ENCODE measurements around the gene MRRF. TPM values are rescaled to one million over a fixed set of nuclear protein-coding genes. Genes with fewer than 3 reads are reported as not detected.
A peak's percentile ranks its signal among the peaks of the same experiment; 100 is the strongest.

Gene MRRF
- total and polyA plus RNA-seq, 2 donors (not counting 3 experiments of a cell fraction or from before 2014, with no cell fraction given), result 27.2 to 36.4 TPM

- Histone ChIP-seq H3K27ac (ENCODE audit: insufficient read depth, low read depth, low read length) (no peak overlapping the region), H3K4me2 (ENCODE audit: insufficient read depth, low read length) (no peak overlapping the region), H3K27me3 (ENCODE audit: control insufficient read depth in 2 of 2, insufficient read depth in 2 of 2, low read length in 2 of 2) (peaks cover 40 to 54% of the 10 kb centered on the region in 2 experiments), H3K9ac (replicated peaks; ENCODE audit: extremely low read depth, insufficient read depth, low read length) (no peak overlapping the region), H3K79me2 (ENCODE audit: control insufficient read depth, insufficient read depth, low read length) (no peaks in the 10 kb centered on the region), H3K36me3 (ENCODE audit: control insufficient read depth in 2 of 2, extremely low read depth in 1 of 2, insufficient read depth in 2 of 2, low read length in 2 of 2) (no peaks in the 10 kb centered on the region), H4K20me1 (replicated peaks; ENCODE audit: control insufficient read depth, extremely low read depth, insufficient read depth, low read length) (no peaks in the 10 kb centered on the region), H3K9me1 (replicated peaks; ENCODE audit: control insufficient read depth, extremely low read depth, insufficient read depth, low read length) (no peaks in the 10 kb centered on the region), H2AFZ (ENCODE audit: low read depth, low read length) (no peak overlapping the region), H3K4me3 (replicated peaks in 1 of 3; ENCODE audit: insufficient read depth in 1 of 3, low read depth in 1 of 3, low read length in 3 of 3) (no peak overlapping the region), H3K4me1 (ENCODE audit: control insufficient read depth, extremely low read depth, insufficient read depth, low read length) (peaks cover 10% of the 10 kb centered on the region), H3K9me3 (replicated peaks; ENCODE audit: control insufficient read depth, insufficient read depth, low read length) (no peaks in the 10 kb centered on the region)
- BruUV-seq (replicated peaks), result no TSS peak
- ChIA-PET POLR2A (interaction anchor here (1.1 kb wide), 1 partner anchor 26 kb away, joined by 3 read pairs; no protein-coding TSS in a partner anchor), CTCF (interaction anchor here (0.6 to 2.1 kb wide), 4 partner anchors 56 to 130 kb away, joined by 3 to 15 read pairs (median 4); no protein-coding TSS in a partner anchor)
- TF ChIP-seq MYC (IDR thresholded peaks at IDR 0.05; ENCODE audit: low read depth, low read length), result no peak
- TF ChIP-seq POLR2AphosphoS5 (IDR thresholded peaks at IDR 0.05; ENCODE audit: insufficient read depth, low read depth, low read length), result no peak
- no peak for TF ChIP-seq GATA2 (IDR thresholded peaks at IDR 0.05; ENCODE audit: insufficient read depth, insufficient read length, low read depth, low read length)
- TF ChIP-seq, protein P1, sequence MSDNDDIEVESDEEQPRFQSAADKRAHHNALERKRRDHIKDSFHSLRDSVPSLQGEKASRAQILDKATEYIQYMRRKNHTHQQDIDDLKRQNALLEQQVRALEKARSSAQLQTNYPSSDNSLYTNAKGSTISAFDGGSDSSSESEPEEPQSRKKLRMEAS (IDR thresholded peaks at IDR 0.05; ENCODE audit: insufficient read depth, insufficient read length), result no peak
- peak; percentile 30 for TF ChIP-seq EZH2 (IDR thresholded peaks at IDR 0.05; ENCODE audit: borderline replicate concordance, low read depth, low read length, severe bottlenecking)
- no peak for TF ChIP-seq POLR2A (IDR thresholded peaks at IDR 0.05; ENCODE audit: low read depth, low read length)
- no peak for TF ChIP-seq JUN (IDR thresholded peaks at IDR 0.05; ENCODE audit: borderline replicate concordance, insufficient read depth, insufficient read length, low read depth)
- no peak for TF ChIP-seq FOS (IDR thresholded peaks at IDR 0.05; ENCODE audit: borderline replicate concordance, insufficient read depth, low read length)
- dilution Hi-C loops (cut with MboI; ENCODE audit: extremely low pct_ligation_motif_present, low sequenced_read_pairs), result no loop called here
- DNase-seq (ENCODE audit: low read depth, low spot score) (no peak), FAIRE-seq (no peak)
- intact Hi-C loops (cut with micrococcal nuclease), result loop anchor here (2.0 to 5.0 kb wide), 2 partner anchors 72 to 117 kb away; partner anchors contain the start of genes MORN5 and NDUFA8
These were observed 35.2 kb upstream of the MRRF start for GRCh38 chr9:122229485-122229837.

All from endothelial cell of umbilical vein (primary cell).